ENCODE results near the gene FGF18. TPM values are rescaled to one million over a fixed set of nuclear protein-coding genes. Genes with fewer than 3 reads are reported as not detected.

The FGF18 gene
- total RNA-seq, 3 donors from 2014 or later: 0.37 to 1.3 (median 1.0) TPM

GRCh38 chr5:171453988-171454387 is 34.5 kb downstream of the FGF18 start:
- no peak for DNase-seq
- H3K9me3 Mint-ChIP-seq: no peaks in the 10 kb centered on the region
- ATAC-seq: no peak
- peaks cover 5% of the 10 kb centered on the region for H3K4me1 Mint-ChIP-seq (ENCODE audit: low read depth)
- H3K27me3 Mint-ChIP-seq (ENCODE audit: low read depth): peaks cover 35% of the 10 kb centered on the region
- no peak overlapping the region for H3K4me3 Mint-ChIP-seq
- no peaks in the 10 kb centered on the region for H3K36me3 Mint-ChIP-seq (ENCODE audit: insufficient read depth)

- ATAC-seq (no peak), DNase-seq (no peak)
- no peaks in the 10 kb centered on the region for H3K9me3 Mint-ChIP-seq
- H3K36me3 Mint-ChIP-seq (ENCODE audit: insufficient read depth): no peaks in the 10 kb centered on the region
- H3K4me3 Mint-ChIP-seq: no peak overlapping the region
- peaks cover 5% of the 10 kb centered on the region for H3K4me1 Mint-ChIP-seq (ENCODE audit: low read depth)
- peaks cover 31% of the 10 kb centered on the region for H3K27me3 Mint-ChIP-seq (ENCODE audit: low read depth)
Measured at GRCh38 chr5:171454549-171454948, 35.1 kb downstream of the FGF18 start.

- no peak for DNase-seq
- H3K4me3 Mint-ChIP-seq: no peak overlapping the region
- ATAC-seq: no peak
- no peaks in the 10 kb centered on the region for H3K36me3 Mint-ChIP-seq (ENCODE audit: insufficient read depth)
- H3K4me1 Mint-ChIP-seq (ENCODE audit: low read depth): peaks cover 3% of the 10 kb centered on the region
- peaks cover 24% of the 10 kb centered on the region for H3K27me3 Mint-ChIP-seq (ENCODE audit: low read depth)
- H3K9me3 Mint-ChIP-seq: no peaks in the 10 kb centered on the region
Measured at GRCh38 chr5:171455522-171455921, 36.1 kb downstream of the FGF18 start.

DNA sequence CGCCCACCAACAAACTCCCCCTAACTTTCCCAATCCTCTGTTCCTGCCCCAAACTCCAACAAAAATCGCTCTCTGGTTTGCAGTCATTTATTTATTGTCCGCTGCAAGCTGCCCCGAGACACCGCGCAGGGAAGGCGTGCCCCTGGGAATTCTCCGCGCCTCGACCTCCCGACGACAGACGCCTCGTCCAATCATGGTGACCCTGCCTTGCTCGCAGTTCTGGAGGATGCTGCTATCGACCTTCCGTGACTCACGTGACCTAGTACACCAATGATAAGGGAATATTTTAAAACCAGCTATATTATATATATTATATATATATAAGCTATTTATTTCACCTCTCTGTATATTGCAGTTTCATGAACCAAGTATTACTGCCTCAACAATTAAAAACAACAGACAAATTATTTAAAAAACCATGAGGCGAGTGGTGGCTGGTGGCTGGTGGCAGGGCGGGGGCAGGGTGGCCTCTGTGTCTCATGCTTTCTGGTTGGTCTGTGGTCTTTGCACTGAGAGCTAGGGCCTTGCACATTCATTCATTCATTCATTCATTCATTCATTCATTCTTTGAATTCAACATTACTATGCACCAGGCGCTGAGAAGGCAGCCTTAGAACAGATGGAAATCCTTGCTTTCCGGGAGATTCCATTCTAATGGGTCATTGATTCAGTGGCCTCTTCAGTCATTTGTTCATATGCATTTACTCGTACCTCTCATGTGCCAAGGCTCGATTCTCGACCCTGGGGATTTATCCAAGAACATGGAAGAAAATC is 37.9 kb downstream of the FGF18 start:
- Mint-ChIP-seq H3K36me3 (ENCODE audit: insufficient read depth) (no peaks in the 10 kb centered on the region), H3K4me3 (no peak overlapping the region), H3K4me1 (ENCODE audit: low read depth) (no peaks in the 10 kb centered on the region), H3K27me3 (ENCODE audit: low read depth) (peaks cover 14% of the 10 kb centered on the region), H3K9me3 (no peaks in the 10 kb centered on the region)
- no peak for DNase-seq
- no peak for ATAC-seq

DNA sequence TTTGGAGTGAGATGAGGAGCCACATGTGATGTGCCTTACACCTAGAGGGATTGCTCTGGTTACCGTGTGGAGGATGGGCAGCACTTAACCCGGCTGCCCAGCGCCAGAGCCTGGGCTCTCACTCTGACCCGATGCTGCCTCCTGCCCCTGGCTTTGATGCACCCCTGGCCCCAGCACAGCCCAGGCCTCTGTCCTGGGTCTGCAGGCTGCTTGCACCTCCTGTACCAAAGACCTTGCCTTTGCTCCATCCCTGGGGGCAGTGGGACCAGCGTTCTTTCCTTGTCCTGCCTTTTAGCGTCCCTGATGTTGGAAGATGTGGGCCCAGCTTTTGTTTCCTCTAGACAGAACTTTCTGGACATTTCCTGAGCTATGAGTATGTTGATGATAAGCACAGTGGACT is 40.4 kb downstream of the FGF18 start:
- peaks cover 13% of the 10 kb centered on the region for H3K27me3 Mint-ChIP-seq (ENCODE audit: low read depth)
- no peak for DNase-seq
- no peaks in the 10 kb centered on the region for H3K4me1 Mint-ChIP-seq (ENCODE audit: low read depth)
- H3K36me3 Mint-ChIP-seq (ENCODE audit: insufficient read depth): no peaks in the 10 kb centered on the region
- H3K9me3 Mint-ChIP-seq: no peaks in the 10 kb centered on the region
- no peak for ATAC-seq
- no peak overlapping the region for H3K4me3 Mint-ChIP-seq

- Mint-ChIP-seq H3K4me3 (no peak overlapping the region), H3K4me1 (ENCODE audit: low read depth) (no peaks in the 10 kb centered on the region), H3K27me3 (ENCODE audit: low read depth) (peaks cover 18% of the 10 kb centered on the region), H3K9me3 (no peaks in the 10 kb centered on the region), H3K36me3 (ENCODE audit: insufficient read depth) (no peaks in the 10 kb centered on the region)
- ATAC-seq (no peak), DNase-seq (no peak)
Measured at GRCh38 chr5:171462136-171462927, 42.9 kb downstream of the FGF18 start.

- DNase-seq: no peak
- Mint-ChIP-seq H3K9me3 (no peaks in the 10 kb centered on the region), H3K27me3 (ENCODE audit: low read depth) (peaks cover 18% of the 10 kb centered on the region), H3K4me1 (ENCODE audit: low read depth) (no peaks in the 10 kb centered on the region), H3K4me3 (no peak overlapping the region), H3K36me3 (ENCODE audit: insufficient read depth) (no peaks in the 10 kb centered on the region)
- no peak for ATAC-seq
Measured at GRCh38 chr5:171462928-171463861, 43.7 kb downstream of the FGF18 start.

DNA sequence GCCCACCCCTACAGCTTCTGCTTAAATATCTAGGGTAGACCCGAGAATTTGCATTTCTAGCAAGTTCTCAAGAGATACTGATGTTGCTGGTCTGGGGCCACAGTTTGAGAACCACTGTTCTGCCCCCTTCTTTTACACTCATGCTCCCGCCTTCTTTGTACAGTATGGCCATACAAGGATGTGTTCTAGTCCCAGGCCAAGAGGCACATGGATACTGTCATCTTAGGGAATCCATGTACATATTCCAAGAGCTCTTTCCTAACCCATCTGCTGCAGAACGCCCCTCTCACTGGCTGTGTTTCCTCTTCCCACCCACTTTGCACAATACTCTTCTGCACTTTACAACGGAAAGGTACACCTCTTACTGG is 44.4 kb downstream of the FGF18 start:
- ATAC-seq (no peak), DNase-seq (no peak)
- Mint-ChIP-seq H3K9me3 (no peaks in the 10 kb centered on the region), H3K36me3 (ENCODE audit: insufficient read depth) (no peaks in the 10 kb centered on the region), H3K4me3 (no peak overlapping the region), H3K4me1 (ENCODE audit: low read depth) (no peaks in the 10 kb centered on the region), H3K27me3 (ENCODE audit: low read depth) (peaks cover 18% of the 10 kb centered on the region)

DNA sequence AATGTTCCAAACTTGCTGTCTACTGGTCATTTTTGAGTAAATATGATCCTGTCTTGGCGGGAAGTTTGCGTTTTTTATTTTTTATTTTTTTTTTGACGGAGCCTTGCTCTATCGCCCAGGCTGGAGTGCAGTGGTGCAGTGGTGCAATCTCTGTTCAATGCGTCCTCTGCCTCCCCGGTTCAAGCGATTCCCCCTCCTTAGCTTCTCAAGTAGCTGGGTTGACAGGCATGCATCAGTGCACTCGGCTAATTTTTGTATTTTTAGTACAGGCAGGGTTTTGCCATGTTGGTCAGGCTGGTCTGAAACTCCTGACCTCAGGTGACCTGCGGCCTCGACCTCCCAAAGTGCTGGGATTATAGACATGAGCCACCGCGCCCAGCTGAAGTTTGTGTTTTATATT is 45.4 kb downstream of the FGF18 start:
- ATAC-seq: no peak
- Mint-ChIP-seq H3K9me3 (no peaks in the 10 kb centered on the region), H3K4me1 (ENCODE audit: low read depth) (no peaks in the 10 kb centered on the region)

DNA sequence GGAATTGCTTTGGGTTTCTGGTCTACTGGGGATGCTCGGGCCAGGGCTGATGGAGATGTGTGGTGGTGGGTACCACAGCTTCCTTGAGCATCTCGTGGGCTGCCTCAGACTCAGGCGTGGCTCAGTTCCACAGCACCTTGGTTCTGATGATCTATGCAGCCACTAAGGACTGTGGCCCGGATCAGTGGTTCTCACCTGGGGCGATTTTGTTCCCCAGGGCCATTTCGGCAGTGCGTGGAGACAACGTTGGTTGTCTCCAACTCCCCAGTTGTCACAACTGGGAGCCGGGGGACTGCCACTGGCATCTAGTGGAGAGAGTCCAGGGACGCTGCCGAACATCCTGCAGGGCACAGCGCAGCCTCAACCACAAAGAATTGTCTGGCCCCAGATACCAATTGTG is 47.7 kb downstream of the FGF18 start:
- H3K4me1 Mint-ChIP-seq (ENCODE audit: low read depth): no peaks in the 10 kb centered on the region
- ATAC-seq: no peak
- H3K36me3 Mint-ChIP-seq (ENCODE audit: insufficient read depth): no peaks in the 10 kb centered on the region
- H3K27me3 Mint-ChIP-seq (ENCODE audit: low read depth): peaks cover 14% of the 10 kb centered on the region
- DNase-seq: no peak
- no peaks in the 10 kb centered on the region for H3K9me3 Mint-ChIP-seq
- H3K4me3 Mint-ChIP-seq: no peak overlapping the region

More for the DNA sequence above, 45.4 kb downstream of the FGF18 start:
- Mint-ChIP-seq H3K36me3 (ENCODE audit: insufficient read depth) (no peaks in the 10 kb centered on the region), H3K27me3 (ENCODE audit: low read depth) (peaks cover 18% of the 10 kb centered on the region), H3K4me3 (no peak overlapping the region)
- DNase-seq: no peak

DNA sequence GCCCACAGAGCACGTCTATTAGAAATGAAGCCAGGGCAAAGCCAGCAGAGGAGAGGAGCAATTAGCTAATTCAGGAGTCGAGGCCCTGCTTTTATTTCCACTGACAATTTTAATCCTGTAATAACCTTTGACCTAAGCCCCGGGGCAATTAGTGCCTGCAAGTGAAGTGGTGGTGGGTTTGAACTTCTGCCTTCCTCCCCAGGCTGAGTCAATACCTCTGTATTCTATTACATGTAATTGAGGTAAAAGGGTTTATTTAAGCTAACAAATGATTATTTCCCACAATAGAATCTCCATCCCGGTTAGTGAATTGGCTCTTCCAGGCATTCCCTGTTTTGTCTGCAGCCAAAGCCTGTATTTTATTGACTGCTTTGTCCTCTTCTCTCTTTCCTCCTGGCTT is 49.9 kb downstream of the FGF18 start:
- H3K9me3 Mint-ChIP-seq: no peaks in the 10 kb centered on the region
- H3K36me3 Mint-ChIP-seq (ENCODE audit: insufficient read depth): no peaks in the 10 kb centered on the region
- peaks cover 8% of the 10 kb centered on the region for H3K27me3 Mint-ChIP-seq (ENCODE audit: low read depth)
- H3K4me3 Mint-ChIP-seq: no peak overlapping the region
- DNase-seq (no peak), ATAC-seq (no peak)
- no peaks in the 10 kb centered on the region for H3K4me1 Mint-ChIP-seq (ENCODE audit: low read depth)

DNA sequence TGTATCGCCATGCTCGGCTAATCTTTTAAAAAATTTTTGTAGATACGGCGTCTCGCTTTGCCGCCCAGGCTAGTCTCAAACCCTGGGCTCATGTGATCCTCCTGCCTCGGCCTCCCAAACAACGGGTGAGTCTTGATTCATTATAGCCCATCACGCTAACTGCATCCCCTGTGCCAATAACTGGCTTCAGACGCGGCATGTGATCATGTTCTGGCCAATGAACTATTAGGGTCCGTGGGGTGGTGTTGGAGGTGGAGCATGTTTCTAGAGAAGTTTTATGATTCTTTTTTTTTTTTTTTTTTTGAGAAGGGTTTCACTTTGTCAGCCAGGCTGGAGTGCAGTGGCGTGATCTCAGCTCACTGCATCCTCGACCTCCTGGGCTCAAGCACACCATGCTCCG is 51.0 kb downstream of the FGF18 start:
- Mint-ChIP-seq H3K27me3 (ENCODE audit: low read depth) (peaks cover 5% of the 10 kb centered on the region), H3K9me3 (no peaks in the 10 kb centered on the region), H3K36me3 (ENCODE audit: insufficient read depth) (no peaks in the 10 kb centered on the region), H3K4me3 (no peak overlapping the region), H3K4me1 (ENCODE audit: low read depth) (no peaks in the 10 kb centered on the region)
- no peak for ATAC-seq
- DNase-seq: no peak

DNA sequence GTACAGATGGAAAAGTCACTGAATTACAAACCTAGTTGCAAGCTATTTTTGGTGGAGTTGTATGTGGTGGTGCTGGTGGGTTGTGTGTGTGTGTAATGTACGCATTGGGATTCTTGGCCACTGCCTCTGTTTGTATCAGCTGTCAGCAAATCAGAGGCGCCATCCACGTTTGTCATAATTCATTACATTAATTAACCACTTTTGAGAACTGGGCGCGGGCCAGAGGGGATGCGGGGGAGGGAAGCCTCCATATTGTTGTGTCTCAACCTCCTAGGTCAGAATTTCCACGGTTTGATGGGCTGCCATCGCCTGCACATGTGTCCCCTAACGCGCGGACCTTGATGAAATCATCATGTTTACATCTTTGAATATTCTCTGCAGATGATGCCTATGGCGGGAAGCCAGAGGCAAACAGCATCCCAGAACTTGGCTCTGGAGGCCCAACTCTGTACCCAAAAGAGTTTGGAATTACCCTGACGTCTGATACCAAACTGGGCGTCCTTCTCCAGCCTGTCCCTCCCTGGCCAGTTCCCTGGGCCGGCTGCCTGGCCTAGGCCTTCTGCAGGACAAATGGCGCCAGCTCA is 54.9 kb downstream of the FGF18 start:
- Mint-ChIP-seq H3K36me3 (ENCODE audit: insufficient read depth) (no peaks in the 10 kb centered on the region), H3K4me3 (no peak overlapping the region), H3K27me3 (ENCODE audit: low read depth) (no peaks in the 10 kb centered on the region), H3K4me1 (ENCODE audit: low read depth) (no peaks in the 10 kb centered on the region), H3K9me3 (no peaks in the 10 kb centered on the region)
- ATAC-seq (no peak), DNase-seq (no peak)

DNA sequence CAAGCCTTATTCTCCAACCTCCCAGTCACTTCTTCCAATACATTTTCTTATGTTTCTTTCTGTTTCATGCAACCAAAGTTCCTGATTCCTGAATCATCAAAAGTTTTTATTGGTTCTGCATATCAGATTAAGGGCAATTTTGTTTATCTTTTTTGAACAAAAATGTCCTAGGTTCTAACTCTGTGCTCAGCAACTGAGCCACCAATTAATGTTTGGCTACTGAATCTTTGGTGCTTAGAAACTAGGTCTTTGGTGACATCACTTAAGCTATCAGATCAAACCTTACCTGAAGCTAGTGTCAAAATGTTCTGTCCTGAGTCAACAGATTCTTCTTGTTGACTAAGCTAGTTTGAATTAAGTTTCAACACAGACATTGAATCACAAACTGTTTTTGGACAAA is 56.1 kb downstream of the FGF18 start:
- no peaks in the 10 kb centered on the region for H3K9me3 Mint-ChIP-seq
- no peak for ATAC-seq
- no peak for DNase-seq
- no peak overlapping the region for H3K4me3 Mint-ChIP-seq
- no peaks in the 10 kb centered on the region for H3K36me3 Mint-ChIP-seq (ENCODE audit: insufficient read depth)
- H3K27me3 Mint-ChIP-seq (ENCODE audit: low read depth): peaks cover 3% of the 10 kb centered on the region
- peaks cover 3% of the 10 kb centered on the region for H3K4me1 Mint-ChIP-seq (ENCODE audit: low read depth)

Data from activated T-cell treated with anti-CD3 and anti-CD28 coated beads, Interleukin-2, amount 50 U/mL, for 4 hours (primary cell).